H1 (cell line): ENCODE measurements around the gene AP1S3. TPM values are rescaled to one million over a fixed set of nuclear protein-coding genes. Genes with fewer than 3 reads are reported as not detected.

Experiments
- CTCF ChIA-PET: fragments of 300-600 bp; sonication (Branson Sonifier 250); formaldehyde crosslinking; loops from one replicate; lab custom pipeline; 2021; ENCODE audit not compliant: partially characterized antibody; lab: Charles Lee
- POLR2A ChIA-PET: fragments of 300-600 bp; sonication (Branson Sonifier 250); formaldehyde crosslinking; loops from one replicate; lab custom pipeline; 2021; ENCODE audit warnings: inconsistent platforms; ENCODE audit not compliant: partially characterized antibody; lab: Charles Lee
- DNase-seq, 2 experiments: peaks; one replicate each; pipeline versions ENCODE4 v3.0.0 to v3.0.0-alpha.2; 2010 to 2022; ENCODE audit warnings: low spot score in 2 of 2, low read depth in 1 of 2, mixed read lengths in 1 of 2
- FAIRE-seq: peaks from 2 replicates; lab custom pipeline; 2011; peaks lifted over from hg19 to GRCh38; lab: Jason Lieb, UNC
- H2AFZ ChIP-seq: 2 replicates; pipeline ENCODE4 v1.8.1; 2012; ENCODE audit warnings: low read length, inconsistent platforms
- H2AK5ac ChIP-seq: 2 replicates; pipeline ENCODE4 v1.6.1; 2013; ENCODE audit warnings: low read depth, low read length
- H2BK120ac ChIP-seq: replicated peaks from 2 replicates; pipeline ENCODE3; 2013; ENCODE audit warnings: low read depth, low read length, inconsistent platforms
- H2BK12ac ChIP-seq: 2 replicates; pipeline ENCODE4 v1.6.1; 2013; ENCODE audit warnings: low read depth, low read length
- H2BK15ac ChIP-seq: 2 replicates; pipeline ENCODE4 v1.6.1; 2013; ENCODE audit warnings: low read length
- H2BK20ac ChIP-seq: 2 replicates; pipeline ENCODE4 v1.6.1; 2013; ENCODE audit warnings: low read length
- H2BK5ac ChIP-seq: 2 replicates; pipeline ENCODE4 v1.6.1; 2013; ENCODE audit warnings: low read depth, low read length
- H3K14ac ChIP-seq: 2 replicates; pipeline ENCODE4 v1.6.1; 2013; ENCODE audit warnings: inconsistent platforms; ENCODE audit not compliant: insufficient read length
- H3K18ac ChIP-seq: 2 replicates; pipeline ENCODE4 v1.6.1; 2013; ENCODE audit warnings: low read length; ENCODE audit errors: extremely low read depth
- H3K23ac ChIP-seq: 2 replicates; pipeline ENCODE4 v1.6.1; 2013; ENCODE audit warnings: inconsistent platforms; ENCODE audit not compliant: insufficient read length
- H3K23me2 ChIP-seq: 2 replicates; pipeline ENCODE4 v1.6.1; 2013; ENCODE audit warnings: low read depth, low read length
- H3K27ac ChIP-seq: 2 replicates; pipeline ENCODE4 v1.6.1; 2011; ENCODE audit warnings: low read depth, low read length, inconsistent platforms
- H3K27me3 ChIP-seq, 4 experiments: replicated peaks in 1 of 4; 1 replicate in 1 of 4; 2 replicates in 3 of 4; pipeline versions ENCODE4 v1.6.1 to v1.8.1; 2011 to 2013; ENCODE audit warnings: low read length in 3 of 4, mild to moderate bottlenecking in 3 of 4, inconsistent platforms in 2 of 4, mixed read lengths in 2 of 4, moderate library complexity in 1 of 4; ENCODE audit not compliant: control insufficient read depth in 3 of 4, insufficient read depth in 3 of 4; ENCODE audit errors: extremely low read depth in 1 of 4
- H3K36me3 ChIP-seq, 4 experiments: 2 replicates each; pipeline versions ENCODE4 v1.6.1 to v1.8.1; 2011 to 2013; ENCODE audit warnings: mild to moderate bottlenecking in 4 of 4, low read length in 3 of 4, moderate library complexity in 2 of 4, control low read depth in 1 of 4, inconsistent platforms in 1 of 4; ENCODE audit not compliant: insufficient read depth in 4 of 4, control insufficient read depth in 2 of 4
- H3K4ac ChIP-seq: replicated peaks from 2 replicates; pipeline ENCODE3; 2013; ENCODE audit warnings: low read length, low read depth, mixed read lengths, inconsistent platforms; ENCODE audit not compliant: insufficient read length
- H3K4me1 ChIP-seq, 4 experiments: replicated peaks in 1 of 4; 1 replicate in 1 of 4; 2 replicates in 3 of 4; pipeline versions ENCODE4 v1.6.1 to v1.8.1; 2011 to 2013; ENCODE audit warnings: low read length in 3 of 4, inconsistent platforms in 2 of 4, mixed read lengths in 1 of 4; ENCODE audit not compliant: insufficient read depth in 4 of 4, control insufficient read depth in 3 of 4
- H3K4me2 ChIP-seq, 2 experiments: 2 replicates each; pipeline versions ENCODE4 v1.6.1 to v1.8.1; 2011 to 2013; ENCODE audit warnings: low read depth in 2 of 2, low read length in 2 of 2, control low read depth in 1 of 2, inconsistent platforms in 1 of 2, mild to moderate bottlenecking in 1 of 2; ENCODE audit not compliant: insufficient read depth in 1 of 2
- H3K4me3 ChIP-seq, 4 experiments: fragments of 200-600, 300-600 bp in 1 of 4; sonication (generic), shearing (Covaris generic), sonication (Bioruptor Twin) in 1 of 4; 2 replicates each; pipeline versions ENCODE4 v1.5.1 to v1.8.1; 2011 to 2016; ENCODE audit warnings: low read length in 4 of 4, low read depth in 3 of 4, control low read depth in 2 of 4, inconsistent platforms in 2 of 4, mild to moderate bottlenecking in 2 of 4, mixed read lengths in 1 of 4, moderate library complexity in 1 of 4; ENCODE audit not compliant: insufficient read depth in 2 of 4; ENCODE audit errors: extremely low read depth in 1 of 4
- H3K56ac ChIP-seq: replicated peaks from 2 replicates; pipeline ENCODE3; 2013; ENCODE audit warnings: low read depth, mild to moderate bottlenecking, mixed read lengths, low read length, inconsistent platforms; ENCODE audit not compliant: insufficient read length
- H3K79me1 ChIP-seq: 2 replicates; pipeline ENCODE4 v1.6.1; 2013; ENCODE audit warnings: low read depth, low read length, control low read depth
- H3K79me2 ChIP-seq, 2 experiments: 2 replicates each; pipeline versions ENCODE4 v1.6.1 to v1.8.1; 2012 to 2013; ENCODE audit warnings: low read length in 2 of 2, mild to moderate bottlenecking in 2 of 2, inconsistent platforms in 1 of 2; ENCODE audit not compliant: insufficient read depth in 2 of 2, control insufficient read depth in 1 of 2
- H3K9ac ChIP-seq, 4 experiments: replicated peaks in 1 of 4; 1 replicate in 1 of 4; 2 replicates in 3 of 4; pipeline versions ENCODE4 v1.6.1 to v1.8.1; 2011 to 2013; ENCODE audit warnings: low read depth in 3 of 4, low read length in 3 of 4, control low read depth in 2 of 4, mild to moderate bottlenecking in 2 of 4, moderate library complexity in 2 of 4, inconsistent platforms in 1 of 4; ENCODE audit errors: extremely low read depth in 1 of 4
- H3K9me3 ChIP-seq, 2 experiments: 2 replicates each; pipeline versions ENCODE4 v1.6.1 to v1.8.1; 2012 to 2013; ENCODE audit warnings: mild to moderate bottlenecking in 2 of 2, moderate library complexity in 2 of 2, control low read depth in 1 of 2, inconsistent platforms in 1 of 2, low read depth in 1 of 2, low read length in 1 of 2, mixed read lengths in 1 of 2; ENCODE audit not compliant: insufficient read depth in 2 of 2
- H4K20me1 ChIP-seq, 2 experiments: replicated peaks in 1 of 2; 2 replicates each; pipeline versions ENCODE3 to v1.8.1; 2011 to 2013; ENCODE audit warnings: inconsistent platforms in 2 of 2, low read length in 2 of 2, mild to moderate bottlenecking in 1 of 2; ENCODE audit not compliant: insufficient read depth in 2 of 2, control insufficient read depth in 1 of 2
- H4K5ac ChIP-seq: 2 replicates; pipeline ENCODE4 v1.6.1; 2013; ENCODE audit warnings: low read length, low read depth, mixed read lengths, inconsistent platforms; ENCODE audit not compliant: insufficient read length
- H4K8ac ChIP-seq: 2 replicates; pipeline ENCODE4 v1.8.0; 2013; ENCODE audit warnings: mild to moderate bottlenecking, moderate library complexity, low read length, inconsistent platforms; ENCODE audit not compliant: insufficient read depth; ENCODE audit errors: extremely low read depth
- H4K91ac ChIP-seq: replicated peaks from 2 replicates; pipeline ENCODE3; 2013; ENCODE audit warnings: low read length, mixed read lengths, inconsistent platforms; ENCODE audit not compliant: insufficient read length
- POLR2A ChIP-seq, 2 experiments: IDR thresholded peaks; 1 replicate in 1 of 2; 2 replicates in 1 of 2; pipeline ENCODE4 v1.6.1; 2011; ENCODE audit warnings: low read depth in 2 of 2, low read length in 2 of 2, mild to moderate bottlenecking in 2 of 2; ENCODE audit errors: control extremely low read depth in 1 of 2
- POLR2AphosphoS5 ChIP-seq: IDR thresholded peaks from 2 replicates; pipeline ENCODE4 v1.6.1; 2011; ENCODE audit warnings: low read depth, low read length
- SIX5 ChIP-seq: IDR thresholded peaks from 2 replicates; pipeline ENCODE4 v1.6.1; 2011; ENCODE audit warnings: mild to moderate bottlenecking, low read depth, low read length
- TAF7 ChIP-seq: optimal IDR thresholded peaks from 2 replicates; pipeline ENCODE3; 2011; ENCODE audit warnings: low read depth, mild to moderate bottlenecking, inconsistent platforms, low read length, moderate library complexity, borderline replicate concordance
- TCF12 ChIP-seq: IDR thresholded peaks from 2 replicates; pipeline ENCODE4 v1.6.1; 2011; ENCODE audit warnings: low read depth, mild to moderate bottlenecking, low read length
- WGBS, 2 experiments: shearing (Covaris generic) in 1 of 2; methylation state at CpG; one replicate each; pipeline versions ENCODE4 v1.1.6 to v1.1.7; 2013 to 2015; ENCODE audit warnings: low lambda C conversion rate in 2 of 2, mixed read lengths in 2 of 2, inconsistent platforms in 1 of 2, low coverage in 1 of 2, missing lambda C conversion rate in 1 of 2; ENCODE audit not compliant: insufficient replicate concordance in 2 of 2, insufficient coverage in 1 of 2, insufficient read length in 1 of 2; ENCODE audit errors: extremely low coverage in 1 of 2, missing lambda C conversion rate in 1 of 2; 5-methylcytosine and 5-hydroxymethylcytosine counted together
- polyA plus RNA-seq, 7 experiments: library from polyadenylated mRNA; depleted of rRNA in 3 of 7; stranded (reverse) in 5 of 7; unstranded in 2 of 7; fragments of >200 nt in 5 of 7; fragments of 200-250 nt in 2 of 7; gene quantifications; 1 replicate in 5 of 7; 2 replicates in 1 of 7; 4 replicates in 1 of 7; pipeline versions ENCODE4 v1.2.1 to v1.2.3, GENCODE V29; 2011 to 2013; ENCODE audit warnings: missing spikeins in 2 of 7, mixed read lengths in 2 of 7
- total RNA-seq: library from RNA; stranded (reverse); fragmentation: NEBNext Ultra II Directional; extraction: Animal tissue kit (Norgen Biotek cat#: 25700); gene quantifications from 2 replicates; pipeline ENCODE4 v1.2.1, GENCODE V29; 2021

AP1S3 gene
- total and polyA plus RNA-seq, 2 of the 8 experiments (the other 6 are each of a cell fraction or from before 2014, with no cell fraction given) = 3.9 to 20.2 TPM

- H3K79me1 ChIP-seq = no peaks in the 10 kb centered on the region; the same call in 1 of the 2 replicates
- H3K4ac ChIP-seq = no peak overlapping the region
- H3K79me2 ChIP-seq = no peaks in the 10 kb centered on the region
- no peaks in the 10 kb centered on the region for H3K27me3 ChIP-seq
- H3K9me3 ChIP-seq = no peaks in the 10 kb centered on the region
- H3K4me2 ChIP-seq = no peak overlapping the region
- TF ChIP-seq TAF7 (no peak), TCF12 (no peak), SIX5 (no peak), POLR2A (IDR thresholded peaks at IDR 0.05; ENCODE audit: control extremely low read depth in 1 of 2, low read depth in 2 of 2, low read length in 2 of 2) (no peak), POLR2AphosphoS5 (no peak)
- H2AFZ ChIP-seq = no peak overlapping the region
- no peak overlapping the region for H3K27ac ChIP-seq
- no peak overlapping the region for H3K9ac ChIP-seq
- H3K23me2 ChIP-seq = no peaks in the 10 kb centered on the region
- no peaks in the 10 kb centered on the region for H4K20me1 ChIP-seq
- H2BK20ac ChIP-seq = no peak overlapping the region
- no peak overlapping the region for H2BK120ac ChIP-seq
- no peak overlapping the region for H2BK5ac ChIP-seq
- H4K5ac ChIP-seq = no peak overlapping the region
- H2BK15ac ChIP-seq = no peak overlapping the region
- WGBS, 2 experiments = 94% methylated on average over 3 of the region's 3 CpGs; no CpG with 5 or more reads in 1 of the 2 experiments
- no peaks in the 10 kb centered on the region for H3K4me1 ChIP-seq
- no peak overlapping the region for H3K14ac ChIP-seq
- no peak overlapping the region for H4K8ac ChIP-seq
- FAIRE-seq (no peak), DNase-seq (no peak)
- ChIA-PET CTCF (interaction anchor here (0.6 to 1.3 kb wide), 2 partner anchors 15 to 27 kb away, joined by 3 to 4 read pairs; no protein-coding TSS in a partner anchor), POLR2A (no interaction called here)
- no peak overlapping the region for H3K18ac ChIP-seq
- H3K36me3 ChIP-seq = peaks cover 9 to 41% (median 31%) of the 10 kb centered on the region in 4 experiments
- no peak overlapping the region for H4K91ac ChIP-seq
- no peak overlapping the region for H3K56ac ChIP-seq
- no peak overlapping the region for H2AK5ac ChIP-seq
- no peak overlapping the region for H3K4me3 ChIP-seq
- H2BK12ac ChIP-seq = no peak overlapping the region
- H3K23ac ChIP-seq = no peak overlapping the region
Observed at GRCh38 chr2:223884399-223884798, 47.0 kb upstream of the AP1S3 start.
